K562 (cell line): ENCODE results near the gene LRRC37A3. TPM values are rescaled to one million over a fixed set of nuclear protein-coding genes. Genes with fewer than 3 reads are reported as not detected.

Experiments
- CHD2 ChIP-seq: IDR thresholded peaks from 2 replicates; pipeline ENCODE4 v1.6.1; 2011; ENCODE audit warnings: low read depth, low read length
- CREM ChIP-seq: IDR thresholded peaks from 2 replicates; pipeline ENCODE4 v1.6.1; 2014; ENCODE audit warnings: antibody characterized with exemption, low read depth
- MTA3 ChIP-seq: fragments of 450-650 bp; formaldehyde crosslinking; IDR thresholded peaks from 2 replicates; pipeline ENCODE4 v1.6.1; 2017; ENCODE audit warnings: mild to moderate bottlenecking, borderline replicate concordance
- NR2C2 ChIP-seq, 2 experiments: fragments of 200-800 bp in 1 of 2; sonication (Bioruptor generic) in 1 of 2; sonication (generic) in 1 of 2; formaldehyde crosslinking in 1 of 2; IDR thresholded peaks; 2 replicates each; pipeline versions ENCODE4 v1.6.1 to v1.8.0; 2016 to 2022; ENCODE audit warnings: mild to moderate bottlenecking in 1 of 2, missing compliant biosample characterization in 1 of 2, missing genetic modification characterization in 1 of 2, missing genetic modification reagents in 1 of 2
- RAD21 ChIP-seq, 2 experiments: fragments of 250-450 bp in 1 of 2; fragments of 450-650 bp in 1 of 2; sonication (Bioruptor Pico) in 1 of 2; formaldehyde crosslinking in 1 of 2; IDR thresholded peaks in 1 of 2; conservative IDR thresholded peaks in 1 of 2; 2 replicates each; pipeline versions ENCODE4 v1.4.0 to v1.8.0; 2020 to 2022; ENCODE audit warnings: mild to moderate bottlenecking in 2 of 2, moderate library complexity in 1 of 2
- RBFOX2 ChIP-seq: fragments of 200-400 bp; formaldehyde crosslinking; IDR thresholded peaks from 2 replicates; pipeline ENCODE4 v1.6.1; 2017; ENCODE audit warnings: low read depth, mild to moderate bottlenecking, low read length, moderate library complexity
- SMAD4 ChIP-seq: fragments of 250-450 bp; sonication (Bioruptor Pico); conservative IDR thresholded peaks from 2 replicates; pipeline ENCODE4 v1.8.0; 2021; ENCODE audit warnings: inconsistent platforms, mild to moderate bottlenecking, moderate library complexity
- SRF ChIP-seq, 2 experiments: fragments of 250-450, 450-650 bp in 1 of 2; sonication (Bioruptor Pico) in 1 of 2; sonication (generic) in 1 of 2; formaldehyde crosslinking; IDR thresholded peaks; 2 replicates each; pipeline versions ENCODE4 v1.5.0 to v1.5.1; 2020 to 2022; ENCODE audit warnings: mild to moderate bottlenecking in 1 of 2, missing genetic modification reagents in 1 of 2
- ZBTB7A ChIP-seq: IDR thresholded peaks from 2 replicates; pipeline ENCODE4 v1.6.1; 2011; ENCODE audit warnings: low read depth, mild to moderate bottlenecking, low read length, moderate library complexity, borderline replicate concordance; ENCODE audit not compliant: control insufficient read depth
- polyA plus RNA-seq, 8 experiments: library from polyadenylated mRNA; depleted of rRNA in 4 of 8; stranded (reverse) in 5 of 8; unstranded in 3 of 8; fragments of >200 nt; fragmentation: Nextera tagmentation in 2 of 8; fragmentation: Illumina TruSeq in 1 of 8; extraction: Ambion mirVana in 2 of 8; extraction: Trizol in 1 of 8; gene quantifications; 2 replicates each; pipeline versions ENCODE4 v1.2.1 to v1.2.3, GENCODE V29; 2011 to 2014; ENCODE audit warnings: inconsistent platforms in 1 of 8, missing spikeins in 1 of 8
- total RNA-seq, 7 experiments: library from RNA; depleted of rRNA in 6 of 7; stranded (reverse); fragments of >200 nt in 6 of 7; fragmentation: Illumina TruSeq in 2 of 7; extraction: Trizol in 2 of 7; gene quantifications; 2 replicates each; pipeline versions ENCODE4 v1.2.1 to v1.2.3, GENCODE V29; 2011 to 2021; ENCODE audit warnings: low replicate concordance in 1 of 7
- TF ChIP-seq, protein P1 (sequence below), 3 experiments: IDR thresholded peaks in 2 of 3; conservative IDR thresholded peaks in 1 of 3; 2 replicates each; pipeline ENCODE4 v1.5.1; 2011 to 2012; ENCODE audit warnings: low read length in 3 of 3, mild to moderate bottlenecking in 3 of 3, control low read depth in 2 of 3, improper control_type of control experiment in 1 of 3, inconsistent platforms in 1 of 3, low read depth in 1 of 3, mixed read lengths in 1 of 3, moderate library complexity in 1 of 3; ENCODE audit not compliant: insufficient read depth in 2 of 3
- TF ChIP-seq, protein P2 (sequence below): fragments of 250-450 bp; sonication (Bioruptor Pico); IDR thresholded peaks from 2 replicates; pipeline ENCODE4 v1.6.1; 2021; ENCODE audit warnings: mild to moderate bottlenecking
- TF ChIP-seq, protein P3 (sequence below): fragments of 450-650 bp; IDR thresholded peaks from 2 replicates; pipeline ENCODE4 v1.6.1; 2016; ENCODE audit warnings: mild to moderate bottlenecking, moderate library complexity

Gene LRRC37A3
- total and polyA plus RNA-seq, 9 of the 15 experiments (the other 6 are each of a cell fraction or from before 2014, with no cell fraction given): 0.14 to 5.9 (median 2.2) TPM

DNA sequence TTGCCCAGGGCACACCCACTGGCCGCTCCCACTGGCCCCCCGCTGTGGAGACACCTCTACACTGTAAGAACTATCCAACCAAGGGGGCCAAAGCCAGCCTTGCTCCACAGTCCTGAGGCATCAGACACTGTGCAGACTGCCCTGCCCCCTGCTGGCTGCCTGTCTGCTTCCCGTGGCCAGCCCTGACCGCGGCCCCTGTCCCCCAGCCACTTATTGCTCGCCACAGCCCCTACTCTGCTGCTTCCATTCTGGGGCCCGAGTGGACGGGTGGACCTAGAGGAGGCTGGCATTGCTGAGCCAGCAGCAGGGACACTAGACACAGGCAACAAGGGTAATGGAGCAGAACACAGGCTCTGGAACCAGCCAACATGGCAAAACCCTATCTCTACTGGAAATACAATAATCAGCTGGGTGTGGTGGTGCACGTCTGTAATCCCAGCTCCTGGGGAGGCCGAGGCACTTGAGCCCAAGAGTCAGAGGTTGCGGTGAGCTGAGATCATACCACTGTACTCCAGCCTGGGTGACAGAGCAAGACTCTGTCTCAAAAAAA lies 19.7 kb upstream of the LRRC37A3 start (continued):
- TF ChIP-seq NR2C2 (CRISPR knock-in tag; IDR thresholded peaks at IDR 0.05) (no peak), NR2C2 (tag; IDR thresholded peaks at IDR 0.05) (0 out of 2 replicates have a peak, but pooled peaks have one; percentile 46), SRF (CRISPR knock-in tag; IDR thresholded peaks at IDR 0.05) (peak in 1 of 2 experiments; percentile 33; a peak in 1 of 4 replicates), RBFOX2 (0 out of 2 replicates have a peak, but pooled peaks have one; percentile 34), RAD21 (CRISPR knock-in tag; conservative IDR thresholded peaks at IDR 0.05 in 1 of 2, IDR thresholded peaks at IDR 0.05 in 1 of 2) (peak; percentile 87 to 92), MTA3 (peak; percentile 73; the same call in 1 of the 2 replicates), SMAD4 (no peak), CHD2 (0 out of 2 replicates have a peak, but pooled peaks have one; percentile 16), CREM (peak; percentile 38; the same call in 1 of the 2 replicates), ZBTB7A (peak; percentile 76; the same call in 1 of the 2 replicates)
- TF ChIP-seq, protein P1, sequence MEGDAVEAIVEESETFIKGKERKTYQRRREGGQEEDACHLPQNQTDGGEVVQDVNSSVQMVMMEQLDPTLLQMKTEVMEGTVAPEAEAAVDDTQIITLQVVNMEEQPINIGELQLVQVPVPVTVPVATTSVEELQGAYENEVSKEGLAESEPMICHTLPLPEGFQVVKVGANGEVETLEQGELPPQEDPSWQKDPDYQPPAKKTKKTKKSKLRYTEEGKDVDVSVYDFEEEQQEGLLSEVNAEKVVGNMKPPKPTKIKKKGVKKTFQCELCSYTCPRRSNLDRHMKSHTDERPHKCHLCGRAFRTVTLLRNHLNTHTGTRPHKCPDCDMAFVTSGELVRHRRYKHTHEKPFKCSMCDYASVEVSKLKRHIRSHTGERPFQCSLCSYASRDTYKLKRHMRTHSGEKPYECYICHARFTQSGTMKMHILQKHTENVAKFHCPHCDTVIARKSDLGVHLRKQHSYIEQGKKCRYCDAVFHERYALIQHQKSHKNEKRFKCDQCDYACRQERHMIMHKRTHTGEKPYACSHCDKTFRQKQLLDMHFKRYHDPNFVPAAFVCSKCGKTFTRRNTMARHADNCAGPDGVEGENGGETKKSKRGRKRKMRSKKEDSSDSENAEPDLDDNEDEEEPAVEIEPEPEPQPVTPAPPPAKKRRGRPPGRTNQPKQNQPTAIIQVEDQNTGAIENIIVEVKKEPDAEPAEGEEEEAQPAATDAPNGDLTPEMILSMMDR (IDR thresholded peaks at IDR 0.05 in 2 of 3, conservative IDR thresholded peaks at IDR 0.05 in 1 of 3; ENCODE audit: insufficient read depth in 2 of 3, low read depth in 1 of 3, low read length in 3 of 3): peak; percentile 85 to 91 (median 88)
- TF ChIP-seq, protein P2, sequence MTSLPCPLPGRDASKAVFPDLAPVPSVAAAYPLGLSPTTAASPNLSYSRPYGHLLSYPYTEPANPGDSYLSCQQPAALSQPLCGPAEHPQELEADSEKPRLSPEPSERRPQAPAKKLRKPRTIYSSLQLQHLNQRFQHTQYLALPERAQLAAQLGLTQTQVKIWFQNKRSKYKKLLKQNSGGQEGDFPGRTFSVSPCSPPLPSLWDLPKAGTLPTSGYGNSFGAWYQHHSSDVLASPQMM (CRISPR knock-in tag): no peak
- TF ChIP-seq, protein P3, sequence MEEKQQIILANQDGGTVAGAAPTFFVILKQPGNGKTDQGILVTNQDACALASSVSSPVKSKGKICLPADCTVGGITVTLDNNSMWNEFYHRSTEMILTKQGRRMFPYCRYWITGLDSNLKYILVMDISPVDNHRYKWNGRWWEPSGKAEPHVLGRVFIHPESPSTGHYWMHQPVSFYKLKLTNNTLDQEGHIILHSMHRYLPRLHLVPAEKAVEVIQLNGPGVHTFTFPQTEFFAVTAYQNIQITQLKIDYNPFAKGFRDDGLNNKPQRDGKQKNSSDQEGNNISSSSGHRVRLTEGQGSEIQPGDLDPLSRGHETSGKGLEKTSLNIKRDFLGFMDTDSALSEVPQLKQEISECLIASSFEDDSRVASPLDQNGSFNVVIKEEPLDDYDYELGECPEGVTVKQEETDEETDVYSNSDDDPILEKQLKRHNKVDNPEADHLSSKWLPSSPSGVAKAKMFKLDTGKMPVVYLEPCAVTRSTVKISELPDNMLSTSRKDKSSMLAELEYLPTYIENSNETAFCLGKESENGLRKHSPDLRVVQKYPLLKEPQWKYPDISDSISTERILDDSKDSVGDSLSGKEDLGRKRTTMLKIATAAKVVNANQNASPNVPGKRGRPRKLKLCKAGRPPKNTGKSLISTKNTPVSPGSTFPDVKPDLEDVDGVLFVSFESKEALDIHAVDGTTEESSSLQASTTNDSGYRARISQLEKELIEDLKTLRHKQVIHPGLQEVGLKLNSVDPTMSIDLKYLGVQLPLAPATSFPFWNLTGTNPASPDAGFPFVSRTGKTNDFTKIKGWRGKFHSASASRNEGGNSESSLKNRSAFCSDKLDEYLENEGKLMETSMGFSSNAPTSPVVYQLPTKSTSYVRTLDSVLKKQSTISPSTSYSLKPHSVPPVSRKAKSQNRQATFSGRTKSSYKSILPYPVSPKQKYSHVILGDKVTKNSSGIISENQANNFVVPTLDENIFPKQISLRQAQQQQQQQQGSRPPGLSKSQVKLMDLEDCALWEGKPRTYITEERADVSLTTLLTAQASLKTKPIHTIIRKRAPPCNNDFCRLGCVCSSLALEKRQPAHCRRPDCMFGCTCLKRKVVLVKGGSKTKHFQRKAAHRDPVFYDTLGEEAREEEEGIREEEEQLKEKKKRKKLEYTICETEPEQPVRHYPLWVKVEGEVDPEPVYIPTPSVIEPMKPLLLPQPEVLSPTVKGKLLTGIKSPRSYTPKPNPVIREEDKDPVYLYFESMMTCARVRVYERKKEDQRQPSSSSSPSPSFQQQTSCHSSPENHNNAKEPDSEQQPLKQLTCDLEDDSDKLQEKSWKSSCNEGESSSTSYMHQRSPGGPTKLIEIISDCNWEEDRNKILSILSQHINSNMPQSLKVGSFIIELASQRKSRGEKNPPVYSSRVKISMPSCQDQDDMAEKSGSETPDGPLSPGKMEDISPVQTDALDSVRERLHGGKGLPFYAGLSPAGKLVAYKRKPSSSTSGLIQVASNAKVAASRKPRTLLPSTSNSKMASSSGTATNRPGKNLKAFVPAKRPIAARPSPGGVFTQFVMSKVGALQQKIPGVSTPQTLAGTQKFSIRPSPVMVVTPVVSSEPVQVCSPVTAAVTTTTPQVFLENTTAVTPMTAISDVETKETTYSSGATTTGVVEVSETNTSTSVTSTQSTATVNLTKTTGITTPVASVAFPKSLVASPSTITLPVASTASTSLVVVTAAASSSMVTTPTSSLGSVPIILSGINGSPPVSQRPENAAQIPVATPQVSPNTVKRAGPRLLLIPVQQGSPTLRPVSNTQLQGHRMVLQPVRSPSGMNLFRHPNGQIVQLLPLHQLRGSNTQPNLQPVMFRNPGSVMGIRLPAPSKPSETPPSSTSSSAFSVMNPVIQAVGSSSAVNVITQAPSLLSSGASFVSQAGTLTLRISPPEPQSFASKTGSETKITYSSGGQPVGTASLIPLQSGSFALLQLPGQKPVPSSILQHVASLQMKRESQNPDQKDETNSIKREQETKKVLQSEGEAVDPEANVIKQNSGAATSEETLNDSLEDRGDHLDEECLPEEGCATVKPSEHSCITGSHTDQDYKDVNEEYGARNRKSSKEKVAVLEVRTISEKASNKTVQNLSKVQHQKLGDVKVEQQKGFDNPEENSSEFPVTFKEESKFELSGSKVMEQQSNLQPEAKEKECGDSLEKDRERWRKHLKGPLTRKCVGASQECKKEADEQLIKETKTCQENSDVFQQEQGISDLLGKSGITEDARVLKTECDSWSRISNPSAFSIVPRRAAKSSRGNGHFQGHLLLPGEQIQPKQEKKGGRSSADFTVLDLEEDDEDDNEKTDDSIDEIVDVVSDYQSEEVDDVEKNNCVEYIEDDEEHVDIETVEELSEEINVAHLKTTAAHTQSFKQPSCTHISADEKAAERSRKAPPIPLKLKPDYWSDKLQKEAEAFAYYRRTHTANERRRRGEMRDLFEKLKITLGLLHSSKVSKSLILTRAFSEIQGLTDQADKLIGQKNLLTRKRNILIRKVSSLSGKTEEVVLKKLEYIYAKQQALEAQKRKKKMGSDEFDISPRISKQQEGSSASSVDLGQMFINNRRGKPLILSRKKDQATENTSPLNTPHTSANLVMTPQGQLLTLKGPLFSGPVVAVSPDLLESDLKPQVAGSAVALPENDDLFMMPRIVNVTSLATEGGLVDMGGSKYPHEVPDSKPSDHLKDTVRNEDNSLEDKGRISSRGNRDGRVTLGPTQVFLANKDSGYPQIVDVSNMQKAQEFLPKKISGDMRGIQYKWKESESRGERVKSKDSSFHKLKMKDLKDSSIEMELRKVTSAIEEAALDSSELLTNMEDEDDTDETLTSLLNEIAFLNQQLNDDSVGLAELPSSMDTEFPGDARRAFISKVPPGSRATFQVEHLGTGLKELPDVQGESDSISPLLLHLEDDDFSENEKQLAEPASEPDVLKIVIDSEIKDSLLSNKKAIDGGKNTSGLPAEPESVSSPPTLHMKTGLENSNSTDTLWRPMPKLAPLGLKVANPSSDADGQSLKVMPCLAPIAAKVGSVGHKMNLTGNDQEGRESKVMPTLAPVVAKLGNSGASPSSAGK: no peak
